Measurements from ENCODE around the gene MEGF10. TPM values are rescaled to one million over a fixed set of nuclear protein-coding genes. Genes with fewer than 3 reads are reported as not detected.

MEGF10 gene
- total and polyA plus RNA-seq, 10 of the 15 experiments (the other 5 are each of a cell fraction or from before 2014, with no cell fraction given), result 0.03 to 0.21 (median 0.05) TPM; not detected in 5

GRCh38 chr5:127320032-127320965 is 29.7 kb downstream of the MEGF10 start (continued):
- TF ChIP-seq CUX1 (IDR thresholded peaks at IDR 0.05; ENCODE audit: insufficient replicate concordance, low read depth, low read length) (no peak), JUNB (IDR thresholded peaks at IDR 0.05) (no peak), IRF4 (IDR thresholded peaks at IDR 0.05; ENCODE audit: low read depth, low read length) (no peak), BACH1 (IDR thresholded peaks at IDR 0.05; ENCODE audit: borderline replicate concordance) (no peak), ZNF24 (IDR thresholded peaks at IDR 0.05) (no peak), MEF2B (IDR thresholded peaks at IDR 0.05; ENCODE audit: partially characterized antibody, poor library complexity, severe bottlenecking) (peak; percentile 38), CHD2 (IDR thresholded peaks at IDR 0.05; ENCODE audit: borderline replicate concordance, low read depth, low read length) (no peak), MXI1 (IDR thresholded peaks at IDR 0.05; ENCODE audit: low read depth, low read length) (no peak), RFX5 (IDR thresholded peaks at IDR 0.05; ENCODE audit: low read depth, low read length) (no peak), ZNF384 (IDR thresholded peaks at IDR 0.05; ENCODE audit: borderline replicate concordance, low read depth, low read length) (no peak), RB1 (IDR thresholded peaks at IDR 0.05; ENCODE audit: borderline replicate concordance) (no peak), TARDBP (IDR thresholded peaks at IDR 0.05; ENCODE audit: borderline replicate concordance) (no peak)
- TF ChIP-seq, protein P1, sequence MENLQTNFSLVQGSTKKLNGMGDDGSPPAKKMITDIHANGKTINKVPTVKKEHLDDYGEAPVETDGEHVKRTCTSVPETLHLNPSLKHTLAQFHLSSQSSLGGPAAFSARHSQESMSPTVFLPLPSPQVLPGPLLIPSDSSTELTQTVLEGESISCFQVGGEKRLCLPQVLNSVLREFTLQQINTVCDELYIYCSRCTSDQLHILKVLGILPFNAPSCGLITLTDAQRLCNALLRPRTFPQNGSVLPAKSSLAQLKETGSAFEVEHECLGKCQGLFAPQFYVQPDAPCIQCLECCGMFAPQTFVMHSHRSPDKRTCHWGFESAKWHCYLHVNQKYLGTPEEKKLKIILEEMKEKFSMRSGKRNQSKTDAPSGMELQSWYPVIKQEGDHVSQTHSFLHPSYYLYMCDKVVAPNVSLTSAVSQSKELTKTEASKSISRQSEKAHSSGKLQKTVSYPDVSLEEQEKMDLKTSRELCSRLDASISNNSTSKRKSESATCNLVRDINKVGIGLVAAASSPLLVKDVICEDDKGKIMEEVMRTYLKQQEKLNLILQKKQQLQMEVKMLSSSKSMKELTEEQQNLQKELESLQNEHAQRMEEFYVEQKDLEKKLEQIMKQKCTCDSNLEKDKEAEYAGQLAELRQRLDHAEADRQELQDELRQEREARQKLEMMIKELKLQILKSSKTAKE (IDR thresholded peaks at IDR 0.05; ENCODE audit: low read depth, poor library complexity, severe bottlenecking), result peak; percentile 44
- TF ChIP-seq, protein P2, sequence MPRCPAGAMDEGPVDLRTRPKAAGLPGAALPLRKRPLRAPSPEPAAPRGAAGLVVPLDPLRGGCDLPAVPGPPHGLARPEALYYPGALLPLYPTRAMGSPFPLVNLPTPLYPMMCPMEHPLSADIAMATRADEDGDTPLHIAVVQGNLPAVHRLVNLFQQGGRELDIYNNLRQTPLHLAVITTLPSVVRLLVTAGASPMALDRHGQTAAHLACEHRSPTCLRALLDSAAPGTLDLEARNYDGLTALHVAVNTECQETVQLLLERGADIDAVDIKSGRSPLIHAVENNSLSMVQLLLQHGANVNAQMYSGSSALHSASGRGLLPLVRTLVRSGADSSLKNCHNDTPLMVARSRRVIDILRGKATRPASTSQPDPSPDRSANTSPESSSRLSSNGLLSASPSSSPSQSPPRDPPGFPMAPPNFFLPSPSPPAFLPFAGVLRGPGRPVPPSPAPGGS (IDR thresholded peaks at IDR 0.05; ENCODE audit: borderline replicate concordance, insufficient read depth, low read depth, low read length, poor library complexity, severe bottlenecking), result no peak
- TF ChIP-seq, protein P3, sequence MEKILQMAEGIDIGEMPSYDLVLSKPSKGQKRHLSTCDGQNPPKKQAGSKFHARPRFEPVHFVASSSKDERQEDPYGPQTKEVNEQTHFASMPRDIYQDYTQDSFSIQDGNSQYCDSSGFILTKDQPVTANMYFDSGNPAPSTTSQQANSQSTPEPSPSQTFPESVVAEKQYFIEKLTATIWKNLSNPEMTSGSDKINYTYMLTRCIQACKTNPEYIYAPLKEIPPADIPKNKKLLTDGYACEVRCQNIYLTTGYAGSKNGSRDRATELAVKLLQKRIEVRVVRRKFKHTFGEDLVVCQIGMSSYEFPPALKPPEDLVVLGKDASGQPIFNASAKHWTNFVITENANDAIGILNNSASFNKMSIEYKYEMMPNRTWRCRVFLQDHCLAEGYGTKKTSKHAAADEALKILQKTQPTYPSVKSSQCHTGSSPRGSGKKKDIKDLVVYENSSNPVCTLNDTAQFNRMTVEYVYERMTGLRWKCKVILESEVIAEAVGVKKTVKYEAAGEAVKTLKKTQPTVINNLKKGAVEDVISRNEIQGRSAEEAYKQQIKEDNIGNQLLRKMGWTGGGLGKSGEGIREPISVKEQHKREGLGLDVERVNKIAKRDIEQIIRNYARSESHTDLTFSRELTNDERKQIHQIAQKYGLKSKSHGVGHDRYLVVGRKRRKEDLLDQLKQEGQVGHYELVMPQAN (conservative IDR thresholded peaks at IDR 0.05), result no peak
- TF ChIP-seq, protein P4, sequence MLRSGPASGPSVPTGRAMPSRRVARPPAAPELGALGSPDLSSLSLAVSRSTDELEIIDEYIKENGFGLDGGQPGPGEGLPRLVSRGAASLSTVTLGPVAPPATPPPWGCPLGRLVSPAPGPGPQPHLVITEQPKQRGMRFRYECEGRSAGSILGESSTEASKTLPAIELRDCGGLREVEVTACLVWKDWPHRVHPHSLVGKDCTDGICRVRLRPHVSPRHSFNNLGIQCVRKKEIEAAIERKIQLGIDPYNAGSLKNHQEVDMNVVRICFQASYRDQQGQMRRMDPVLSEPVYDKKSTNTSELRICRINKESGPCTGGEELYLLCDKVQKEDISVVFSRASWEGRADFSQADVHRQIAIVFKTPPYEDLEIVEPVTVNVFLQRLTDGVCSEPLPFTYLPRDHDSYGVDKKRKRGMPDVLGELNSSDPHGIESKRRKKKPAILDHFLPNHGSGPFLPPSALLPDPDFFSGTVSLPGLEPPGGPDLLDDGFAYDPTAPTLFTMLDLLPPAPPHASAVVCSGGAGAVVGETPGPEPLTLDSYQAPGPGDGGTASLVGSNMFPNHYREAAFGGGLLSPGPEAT (IDR thresholded peaks at IDR 0.05; ENCODE audit: low read depth), result no peak
